Measurements from ENCODE around the gene IP6K2. TPM values are rescaled to one million over a fixed set of nuclear protein-coding genes. Genes with fewer than 3 reads are reported as not detected.

The IP6K2 gene
- total RNA-seq, 1 experiment from 2014 or later: 67.3 TPM

DNA sequence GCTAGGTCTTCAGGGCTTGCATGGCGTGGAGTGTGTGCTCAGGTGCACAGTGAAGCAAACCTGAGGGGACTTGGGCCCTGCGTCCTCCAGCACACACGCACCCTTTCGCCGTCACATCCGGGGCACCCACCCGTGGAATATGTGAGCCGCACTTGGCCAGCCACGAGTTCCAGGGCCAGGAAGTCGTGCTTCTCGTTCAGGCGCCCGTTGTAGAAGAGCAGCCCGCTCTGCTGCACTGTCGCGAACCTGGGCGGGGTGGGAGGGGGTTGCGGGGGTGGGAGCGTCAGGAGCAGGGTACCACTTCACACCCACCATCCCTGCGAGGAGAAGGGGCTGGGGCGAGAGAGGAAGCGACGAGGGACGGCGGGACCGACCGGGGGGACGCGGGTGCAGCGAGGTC lies 61.4 kb downstream of the IP6K2 start:
- DNase-seq: no peak
- Histone ChIP-seq H3K36me3 (no peaks in the 10 kb centered on the region), H3K4me1 (no peaks in the 10 kb centered on the region), H3K27ac (no peak overlapping the region), H3K9me3 (replicated peaks) (no peaks in the 10 kb centered on the region), H3K4me3 (no peak overlapping the region), H3K27me3 (no peaks in the 10 kb centered on the region)

DNA sequence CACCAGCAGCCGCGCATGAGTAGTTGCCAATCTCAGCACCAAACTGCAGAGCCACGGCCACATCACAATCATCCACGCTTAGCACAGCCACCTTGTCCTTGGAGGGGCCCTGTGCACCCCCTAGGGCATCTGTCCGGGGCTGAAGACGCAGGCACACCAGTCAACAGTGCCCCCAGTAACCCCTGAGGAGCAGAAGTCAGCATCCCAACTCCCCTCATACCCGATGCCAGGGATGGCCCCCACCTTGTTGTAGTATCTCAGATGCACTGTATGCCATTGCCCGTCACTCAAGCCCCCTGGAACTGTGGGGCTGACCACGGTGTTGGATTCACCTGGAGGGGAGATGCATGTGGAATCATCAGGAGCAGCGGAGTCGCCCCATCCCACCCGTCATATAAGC lies 62.0 kb downstream of the IP6K2 start:
- no peaks in the 10 kb centered on the region for H3K4me1 ChIP-seq
- no peaks in the 10 kb centered on the region for H3K27me3 ChIP-seq
- no peak overlapping the region for H3K4me3 ChIP-seq
- H3K9me3 ChIP-seq (replicated peaks): no peaks in the 10 kb centered on the region
- H3K27ac ChIP-seq: no peak overlapping the region
- no peak for DNase-seq
- H3K36me3 ChIP-seq: no peaks in the 10 kb centered on the region

DNA sequence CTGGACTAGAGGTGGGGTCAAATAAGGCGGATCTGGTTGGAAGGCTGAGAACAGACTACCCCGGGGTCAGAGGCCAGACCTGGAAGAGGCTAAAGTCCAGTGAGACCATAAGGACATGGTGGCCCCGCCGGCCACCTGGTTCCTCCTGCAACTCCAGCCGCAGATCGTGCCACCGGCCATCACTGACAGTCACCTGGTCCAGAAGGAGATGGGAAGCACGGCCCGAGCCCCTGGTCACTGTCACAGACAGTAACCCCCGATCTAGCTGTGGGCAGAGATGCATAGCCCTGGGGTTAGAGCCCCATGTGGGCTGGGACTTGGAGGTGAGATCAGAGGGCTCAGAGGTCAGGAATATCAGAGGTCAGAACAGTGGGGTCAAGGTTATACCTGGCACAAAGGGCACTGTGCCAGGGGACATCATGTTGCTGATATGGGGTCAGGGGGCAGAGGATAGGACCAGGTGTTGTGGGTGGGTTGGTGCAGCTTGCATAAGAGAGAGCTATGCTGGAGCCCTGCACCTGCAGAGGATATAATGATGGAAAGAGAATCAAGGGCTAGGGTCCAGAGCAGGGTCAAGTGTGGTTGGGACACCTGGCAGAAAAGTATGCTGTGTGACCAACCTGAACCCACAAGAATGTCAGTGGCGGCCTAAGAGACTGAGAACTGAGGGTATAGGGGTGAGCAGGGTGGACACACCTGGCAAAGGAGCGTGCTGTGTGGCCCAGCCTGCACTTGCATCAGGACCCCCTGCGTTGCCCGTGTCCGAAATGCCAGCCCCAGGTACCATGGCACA lies 63.9 kb downstream of the IP6K2 start:
- no peaks in the 10 kb centered on the region for H3K9me3 ChIP-seq (replicated peaks)
- H3K4me1 ChIP-seq: no peaks in the 10 kb centered on the region
- no peaks in the 10 kb centered on the region for H3K36me3 ChIP-seq
- H3K27ac ChIP-seq: no peak overlapping the region
- no peak overlapping the region for H3K4me3 ChIP-seq
- DNase-seq: no peak
- H3K27me3 ChIP-seq: no peaks in the 10 kb centered on the region

DNA sequence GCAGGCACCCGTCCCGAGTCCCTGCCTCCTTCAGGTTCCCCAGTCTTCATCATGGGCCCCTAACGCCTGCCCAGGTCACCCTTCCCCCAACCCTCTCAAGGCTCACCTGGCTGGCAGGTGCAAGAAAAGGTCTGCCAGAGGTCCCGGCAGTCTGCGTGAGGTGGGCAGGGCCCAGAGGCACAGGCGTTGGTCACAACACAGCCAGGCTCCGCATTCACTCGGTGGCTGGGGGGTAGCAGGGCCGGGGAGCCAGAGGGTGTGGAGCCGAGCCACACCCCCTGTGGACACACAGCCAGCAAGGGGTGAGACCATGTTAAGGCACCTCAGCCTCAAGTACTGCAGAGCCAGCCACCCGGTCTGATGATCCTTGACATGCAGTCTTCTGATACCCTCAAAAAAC lies 65.2 kb downstream of the IP6K2 start:
- Histone ChIP-seq H3K9me3 (replicated peaks) (no peaks in the 10 kb centered on the region), H3K27ac (no peak overlapping the region), H3K4me1 (no peaks in the 10 kb centered on the region), H3K36me3 (no peaks in the 10 kb centered on the region), H3K4me3 (no peak overlapping the region), H3K27me3 (no peaks in the 10 kb centered on the region)
- no peak for DNase-seq

DNA sequence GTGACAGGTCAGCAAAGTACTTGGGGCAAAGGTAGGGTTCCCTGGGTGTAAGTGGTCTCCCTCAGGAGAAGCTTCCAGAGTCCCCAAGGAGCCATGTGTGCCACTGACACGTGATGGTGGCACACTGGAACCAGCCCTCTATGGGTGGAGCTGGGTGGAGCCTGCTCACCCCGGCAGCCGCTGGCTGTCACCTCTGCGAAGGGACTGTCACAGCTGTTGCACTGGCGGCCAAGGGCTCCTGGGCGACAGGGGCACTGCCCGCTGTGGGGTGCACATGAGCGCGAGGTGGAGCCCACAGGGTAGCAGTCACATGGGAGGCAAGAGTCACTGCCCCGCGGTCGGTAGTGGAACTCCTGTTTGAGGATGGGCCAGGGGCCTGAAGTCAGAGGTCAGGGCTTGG lies 66.3 kb downstream of the IP6K2 start:
- DNase-seq: no peak
- Histone ChIP-seq H3K4me1 (no peaks in the 10 kb centered on the region), H3K27me3 (no peaks in the 10 kb centered on the region), H3K4me3 (no peak overlapping the region), H3K36me3 (no peaks in the 10 kb centered on the region), H3K27ac (no peak overlapping the region), H3K9me3 (replicated peaks) (no peaks in the 10 kb centered on the region)

DNA sequence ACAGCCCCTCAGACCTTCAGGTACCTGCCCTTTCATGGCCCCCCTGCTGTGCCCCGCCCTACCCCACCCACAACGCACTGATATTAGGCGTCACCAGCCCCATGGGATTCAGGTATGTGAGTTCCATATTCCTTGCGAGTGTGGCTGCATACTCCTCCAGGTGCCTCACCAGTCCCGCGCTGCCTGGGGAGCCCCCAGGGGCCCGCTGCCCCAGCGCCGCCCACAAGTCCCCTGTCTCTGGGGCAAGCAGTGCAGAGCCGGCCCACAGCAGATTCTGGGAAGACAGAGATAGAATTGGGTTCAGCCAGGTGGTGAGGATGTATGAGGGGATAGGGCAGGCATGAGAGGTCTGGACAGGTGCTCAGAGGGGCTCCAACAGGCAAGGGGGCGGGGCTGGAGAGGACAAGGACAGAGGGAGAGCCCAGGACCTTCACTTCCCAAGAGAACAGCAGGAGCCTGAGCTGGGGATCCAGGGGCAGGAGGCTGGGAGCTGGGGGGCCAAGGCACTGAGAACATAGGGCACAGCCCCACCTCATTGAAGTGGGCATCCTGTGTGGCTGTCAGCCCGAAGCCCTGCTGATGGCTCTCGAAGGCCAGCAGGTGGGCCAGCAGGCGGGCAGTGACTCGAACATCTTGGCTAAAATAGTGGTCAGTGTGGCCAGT lies 68.7 kb downstream of the IP6K2 start:
- no peaks in the 10 kb centered on the region for H3K36me3 ChIP-seq

DNA sequence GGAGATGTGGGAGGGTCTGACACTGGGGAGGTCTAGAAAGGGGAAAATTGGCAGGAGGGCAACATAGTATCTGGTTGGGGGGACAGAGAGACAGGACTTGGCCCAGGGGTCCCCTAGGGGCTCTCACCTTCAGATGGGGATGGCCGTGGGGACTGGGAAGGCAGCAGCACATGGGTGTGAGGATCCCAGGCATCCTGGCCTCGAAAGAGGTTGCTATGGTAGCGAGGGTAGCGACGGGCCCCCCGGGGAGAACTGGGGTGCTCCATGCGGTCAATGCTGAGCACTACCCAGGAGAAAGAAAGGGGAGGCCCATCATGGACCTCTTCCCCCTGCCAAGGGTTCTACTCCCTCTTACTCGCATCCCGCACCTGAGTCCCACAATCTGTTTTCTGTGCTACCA lies 69.3 kb downstream of the IP6K2 start:
- H3K27me3 ChIP-seq: no peaks in the 10 kb centered on the region
- H3K4me3 ChIP-seq: no peak overlapping the region
- H3K36me3 ChIP-seq: no peaks in the 10 kb centered on the region
- DNase-seq: no peak
- no peak overlapping the region for H3K27ac ChIP-seq
- no peaks in the 10 kb centered on the region for H3K4me1 ChIP-seq
- no peaks in the 10 kb centered on the region for H3K9me3 ChIP-seq (replicated peaks)

More for the DNA sequence above, 68.7 kb downstream of the IP6K2 start:
- no peaks in the 10 kb centered on the region for H3K4me1 ChIP-seq
- H3K27me3 ChIP-seq: no peaks in the 10 kb centered on the region
- no peak for DNase-seq
- no peaks in the 10 kb centered on the region for H3K9me3 ChIP-seq (replicated peaks)
- no peak overlapping the region for H3K4me3 ChIP-seq
- no peak overlapping the region for H3K27ac ChIP-seq

DNA sequence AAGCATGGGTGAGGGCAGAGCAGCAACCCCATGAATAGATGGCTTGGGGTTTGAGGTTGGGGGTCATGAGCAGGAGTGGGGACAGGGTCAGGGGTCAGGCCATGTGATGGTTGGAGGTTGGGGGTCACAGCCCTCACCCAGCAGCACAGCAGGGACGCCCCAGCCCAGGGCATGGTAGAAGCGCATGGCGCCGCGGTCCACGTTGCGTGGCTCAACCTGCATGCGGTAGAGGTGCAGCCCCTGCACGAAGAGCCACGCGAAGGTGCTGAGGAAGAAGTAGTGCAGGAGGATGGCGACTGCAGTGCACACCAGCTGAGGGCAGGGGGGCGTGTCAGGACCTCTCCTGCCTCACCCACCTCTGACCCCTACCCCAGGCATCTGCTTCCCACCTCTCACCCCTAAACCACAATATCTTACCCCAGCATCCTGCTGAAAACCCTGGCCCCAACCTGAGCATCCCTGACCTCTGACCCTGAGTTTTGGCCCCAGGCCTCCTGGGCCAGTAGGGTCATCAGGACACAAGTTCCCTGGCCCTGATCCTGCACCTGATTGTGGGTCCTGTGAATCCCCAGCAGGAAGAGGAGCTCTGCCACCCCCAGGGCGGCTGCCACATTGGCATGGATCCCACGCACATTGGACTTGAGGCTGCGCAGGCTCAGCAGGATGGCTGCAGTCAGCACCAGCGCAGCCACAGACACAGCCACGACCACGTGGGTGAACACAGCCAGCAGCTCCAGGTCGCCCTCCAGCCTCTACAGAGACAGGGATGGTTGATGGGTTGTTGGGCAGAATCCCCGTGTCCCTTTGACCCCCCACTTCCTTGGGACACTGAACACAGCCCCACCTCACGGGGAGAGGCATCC lies 71.9 kb downstream of the IP6K2 start:
- DNase-seq: no peak
- Histone ChIP-seq H3K4me1 (no peaks in the 10 kb centered on the region), H3K4me3 (no peak overlapping the region), H3K9me3 (replicated peaks) (no peaks in the 10 kb centered on the region), H3K27ac (no peak overlapping the region), H3K36me3 (no peaks in the 10 kb centered on the region), H3K27me3 (no peaks in the 10 kb centered on the region)

DNA sequence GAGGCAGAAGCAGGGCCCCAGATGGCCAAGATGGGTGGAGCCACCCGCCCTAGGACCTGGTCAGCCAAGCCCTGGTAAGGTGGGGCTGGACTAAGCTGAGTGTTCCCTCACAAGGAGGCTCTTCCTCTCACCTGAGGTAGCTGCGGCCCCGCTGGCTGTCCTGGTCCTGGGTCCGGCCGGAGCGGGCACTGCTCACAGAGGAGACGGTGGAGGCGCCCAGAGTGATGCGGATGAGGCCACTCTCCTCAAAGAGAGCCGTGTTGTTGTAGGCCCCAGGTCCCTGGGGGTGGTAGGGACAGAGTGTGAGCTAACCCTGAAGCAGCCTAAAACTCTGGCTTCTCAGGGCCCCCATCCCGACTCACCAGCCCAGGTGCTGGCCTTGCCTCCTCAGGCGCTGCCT lies 74.4 kb downstream of the IP6K2 start:
- Histone ChIP-seq H3K4me1 (no peaks in the 10 kb centered on the region), H3K27ac (no peak overlapping the region), H3K36me3 (no peaks in the 10 kb centered on the region), H3K9me3 (replicated peaks) (no peaks in the 10 kb centered on the region), H3K27me3 (no peaks in the 10 kb centered on the region), H3K4me3 (no peak overlapping the region)
- no peak for DNase-seq

DNA sequence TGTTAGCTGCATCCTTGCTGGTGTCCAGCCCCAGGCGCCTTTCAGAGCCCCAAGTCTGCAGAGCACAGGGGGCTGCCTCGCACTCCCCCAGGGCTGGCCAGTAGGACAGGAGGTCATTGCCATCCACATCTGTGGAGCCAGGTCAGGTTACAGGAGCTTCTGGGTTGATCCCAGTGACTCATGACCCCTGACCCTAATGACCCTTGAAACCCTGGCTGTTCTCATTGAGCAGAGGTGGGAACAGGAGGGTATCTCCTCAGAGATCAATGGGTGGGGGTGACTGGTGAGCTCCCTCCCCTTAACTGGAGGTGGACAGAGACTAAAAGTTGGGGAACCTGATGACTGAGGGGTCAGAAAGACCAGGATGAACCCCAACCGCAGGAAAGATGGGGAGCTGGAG lies 75.6 kb downstream of the IP6K2 start:
- H3K4me3 ChIP-seq: no peak overlapping the region
- DNase-seq: no peak

DNA sequence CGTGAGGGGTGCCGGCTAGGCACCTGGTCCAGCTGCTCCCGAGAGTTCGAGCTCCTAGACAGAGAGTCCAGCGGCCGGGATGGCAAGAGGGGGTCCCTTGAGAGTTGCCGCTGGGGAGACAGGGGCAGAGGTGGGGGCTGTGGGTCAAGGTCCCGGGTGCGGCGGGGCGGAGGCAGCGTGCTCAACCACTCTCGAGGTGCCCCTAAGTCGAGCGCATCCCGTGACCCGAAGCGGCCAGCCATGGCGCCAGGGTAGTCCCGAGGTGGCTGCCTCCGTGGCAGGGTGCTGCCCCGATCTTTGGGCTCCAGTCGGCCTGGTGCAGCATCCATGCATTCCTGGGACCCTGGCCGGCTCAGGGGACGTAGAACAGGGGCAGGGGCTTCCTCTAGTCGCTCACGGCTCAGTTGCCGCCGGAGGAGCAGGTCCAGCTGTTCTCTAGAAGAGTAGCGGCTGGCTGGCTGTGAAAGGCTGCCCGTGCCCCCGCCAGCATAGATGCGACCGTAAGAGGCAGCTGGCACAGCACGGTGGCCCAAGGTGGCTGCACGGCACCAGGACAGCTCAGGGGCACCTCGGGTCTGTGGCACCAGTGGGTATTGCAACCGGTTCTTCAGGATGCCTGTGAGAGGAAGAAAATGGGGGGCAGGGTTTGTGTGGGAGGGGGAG lies 76.9 kb downstream of the IP6K2 start:
- H3K9me3 ChIP-seq (replicated peaks): no peaks in the 10 kb centered on the region
- 0 out of 2 replicates have a peak, but pooled peaks cover 9% of the 10 kb centered on the region for H3K4me1 ChIP-seq
- no peaks in the 10 kb centered on the region for H3K27me3 ChIP-seq
- no peaks in the 10 kb centered on the region for H3K36me3 ChIP-seq
- H3K4me3 ChIP-seq: no peak overlapping the region
- DNase-seq: no peak
- H3K27ac ChIP-seq: no peak overlapping the region

More for the DNA sequence above, 75.6 kb downstream of the IP6K2 start:
- Histone ChIP-seq H3K27me3 (no peaks in the 10 kb centered on the region), H3K36me3 (no peaks in the 10 kb centered on the region), H3K27ac (no peak overlapping the region), H3K9me3 (replicated peaks) (no peaks in the 10 kb centered on the region), H3K4me1 (0 out of 2 replicates have a peak, but pooled peaks cover 6% of the 10 kb centered on the region)

Other genes with a start within 250 kb of the IP6K2 start
- 74.9 and 78.1 TPM in 2 replicates for gene SHISA5, start 213.0 kb downstream of the IP6K2 start, total RNA-seq (2014; rRNA removed; shearing (Covaris generic))
- 8.0 and 8.3 TPM in 2 replicates for gene PFKFB4, start 160.4 kb downstream of the IP6K2 start, total RNA-seq (2014; rRNA removed; shearing (Covaris generic))
- gene UCN2, start 153.4 kb downstream of the IP6K2 start, total RNA-seq (2014; rRNA removed; shearing (Covaris generic)): 0.14 TPM in 1 of 2 replicates, not detected in the other
- gene COL7A1, start 121.9 kb downstream of the IP6K2 start, total RNA-seq (2014; rRNA removed; shearing (Covaris generic)): 1.5 and 2.0 TPM in 2 replicates
- 137 and 162 TPM in 2 replicates for gene UQCRC1, start 107.6 kb downstream of the IP6K2 start, total RNA-seq (2014; rRNA removed; shearing (Covaris generic))
- gene TMEM89, start 95.5 kb downstream of the IP6K2 start, total RNA-seq (2014; rRNA removed; shearing (Covaris generic)): not detected in 2 replicates
- gene SLC26A6, start 81.8 kb downstream of the IP6K2 start, total RNA-seq (2014; rRNA removed; shearing (Covaris generic)): 14.8 and 18.9 TPM in 2 replicates
- 1.1 and 1.7 TPM in 2 replicates for gene CELSR3, start 54.3 kb downstream of the IP6K2 start, total RNA-seq (2014; rRNA removed; shearing (Covaris generic))
- 11.8 and 13.7 TPM in 2 replicates for gene NCKIPSD, start 31.3 kb downstream of the IP6K2 start, total RNA-seq (2014; rRNA removed; shearing (Covaris generic))
- gene PRKAR2A, start 130.7 kb upstream of the IP6K2 start, total RNA-seq (2014; rRNA removed; shearing (Covaris generic)): 45.0 and 46.5 TPM in 2 replicates
- gene SLC25A20, start 181.7 kb upstream of the IP6K2 start, total RNA-seq (2014; rRNA removed; shearing (Covaris generic)): 6.8 and 7.0 TPM in 2 replicates
- gene ARIH2, start 201.6 kb upstream of the IP6K2 start, total RNA-seq (2014; rRNA removed; shearing (Covaris generic)): 86.5 and 100 TPM in 2 replicates

Data from SJCRH30 (cell line).